Naive thymus-derived CD4-positive, alpha-beta T cell (primary cell): Measurements from ENCODE around the gene SAPCD2. TPM values are rescaled to one million over a fixed set of nuclear protein-coding genes. Genes with fewer than 3 reads are reported as not detected.
A peak's percentile ranks its signal among the peaks of the same experiment; 100 is the strongest.

ENCODE experiments used
- ATAC-seq: fragments of 150-1000 bp; cut with Tn5 transposase; 2 replicates; pipeline ENCODE4 v1.10.0; 2021; ENCODE audit warnings: mild to moderate bottlenecking, moderate library complexity
- CTCF ChIA-PET: fragments of 350-600 bp; sonication (Branson Sonifier 250); formaldehyde crosslinking; loops from one replicate; lab custom pipeline; 2021; ENCODE audit warnings: antibody characterized with exemption; lab: Charles Lee
- POLR2A ChIA-PET: fragments of 350-600 bp; sonication (Branson Sonifier 250); formaldehyde crosslinking; loops from one replicate; lab custom pipeline; 2021; ENCODE audit warnings: antibody characterized with exemption, inconsistent platforms; lab: Charles Lee
- DNase-seq, 9 donors: peaks; one replicate each; pipeline versions ENCODE4 v3.0.0 to v3.0.0-alpha.2; 2020 to 2022; ENCODE audit warnings: mixed read lengths in 1 of 9
- H3K27ac ChIP-seq: one replicate; pipeline ENCODE4 v1.7.0; 2013; ENCODE audit warnings: mild to moderate bottlenecking, low read depth, low read length, moderate library complexity
- H3K27me3 ChIP-seq, 2 donors: one replicate each; pipeline ENCODE4 v1.7.0; 2013; ENCODE audit warnings: low read length in 2 of 2, mild to moderate bottlenecking in 2 of 2, moderate library complexity in 2 of 2; ENCODE audit not compliant: control insufficient read depth in 2 of 2, insufficient read depth in 2 of 2
- H3K36me3 ChIP-seq, 3 experiments: 1 replicate in 2 of 3; 2 replicates in 1 of 3; pipeline ENCODE4 v1.7.0; 2013; ENCODE audit warnings: low read length in 3 of 3, mild to moderate bottlenecking in 3 of 3, moderate library complexity in 1 of 3; ENCODE audit not compliant: insufficient read depth in 3 of 3, control insufficient read depth in 2 of 3
- H3K4me1 ChIP-seq, 2 donors: one replicate each; pipeline ENCODE4 v1.7.0; 2013; ENCODE audit warnings: low read length in 2 of 2, mild to moderate bottlenecking in 2 of 2, moderate library complexity in 1 of 2; ENCODE audit not compliant: control insufficient read depth in 2 of 2, insufficient read depth in 2 of 2
- H3K4me3 ChIP-seq: 2 replicates; pipeline ENCODE4 v1.7.0; 2013; ENCODE audit warnings: mild to moderate bottlenecking, low read length
- H3K9me3 ChIP-seq, 3 experiments: 1 replicate in 2 of 3; 2 replicates in 1 of 3; pipeline ENCODE4 v1.7.0; 2013; ENCODE audit warnings: low read length in 3 of 3; ENCODE audit not compliant: control insufficient read depth in 2 of 3
- H3K27ac Mint-ChIP-seq, 9 donors: one replicate each; pipeline ENCODE4 v1.8.0; 2020 to 2022; ENCODE audit warnings: mixed read lengths in 9 of 9, mild to moderate bottlenecking in 8 of 9, moderate library complexity in 5 of 9, inconsistent platforms in 2 of 9
- H3K27me3 Mint-ChIP-seq, 5 donors: one replicate each; pipeline ENCODE4 v1.8.0; 2021 to 2022; ENCODE audit warnings: mixed read lengths in 5 of 5, mild to moderate bottlenecking in 1 of 5
- H3K36me3 Mint-ChIP-seq, 5 donors: one replicate each; pipeline ENCODE4 v1.8.0; 2020 to 2022; ENCODE audit warnings: mixed read lengths in 5 of 5, mild to moderate bottlenecking in 3 of 5, inconsistent platforms in 1 of 5
- H3K4me1 Mint-ChIP-seq, 7 donors: one replicate each; pipeline ENCODE4 v1.8.0; 2020 to 2022; ENCODE audit warnings: mixed read lengths in 7 of 7, mild to moderate bottlenecking in 3 of 7, inconsistent platforms in 1 of 7
- H3K4me3 Mint-ChIP-seq, 10 donors: one replicate each; pipeline ENCODE4 v1.8.0; 2020 to 2022; ENCODE audit warnings: mild to moderate bottlenecking in 10 of 10, mixed read lengths in 10 of 10, moderate library complexity in 6 of 10, inconsistent platforms in 2 of 10
- H3K9me3 Mint-ChIP-seq, 11 donors: one replicate each; pipeline ENCODE4 v1.8.0; 2020 to 2022; ENCODE audit warnings: mixed read lengths in 11 of 11, mild to moderate bottlenecking in 4 of 11, inconsistent platforms in 1 of 11, moderate library complexity in 1 of 11
- intact Hi-C, 2 donors: fragments of 100-400 bp; cut with micrococcal nuclease; formaldehyde crosslinking; loops; one replicate each; pipeline ENCODE4 v1.15.1; 2023
- polyA plus RNA-seq, 2 donors: library from polyadenylated mRNA; unstranded; fragments of 300-500 nt; fragmentation: Illumina TruSeq; gene quantifications; one replicate each; pipeline ENCODE4 v1.2.3, GENCODE V29; 2021
- total RNA-seq, 6 experiments: library from RNA in 5 of 6; stranded (reverse) in 5 of 6; gene quantifications; 1 replicate in 5 of 6; 2 replicates in 1 of 6; pipeline ENCODE4 v1.2.3 and lab custom pipeline; 2021 to 2026

Gene SAPCD2
- total and polyA plus RNA-seq, 7 experiments from 2014 or later = 0.16 to 22.1 (median 0.47) TPM; not detected in 1

DNA sequence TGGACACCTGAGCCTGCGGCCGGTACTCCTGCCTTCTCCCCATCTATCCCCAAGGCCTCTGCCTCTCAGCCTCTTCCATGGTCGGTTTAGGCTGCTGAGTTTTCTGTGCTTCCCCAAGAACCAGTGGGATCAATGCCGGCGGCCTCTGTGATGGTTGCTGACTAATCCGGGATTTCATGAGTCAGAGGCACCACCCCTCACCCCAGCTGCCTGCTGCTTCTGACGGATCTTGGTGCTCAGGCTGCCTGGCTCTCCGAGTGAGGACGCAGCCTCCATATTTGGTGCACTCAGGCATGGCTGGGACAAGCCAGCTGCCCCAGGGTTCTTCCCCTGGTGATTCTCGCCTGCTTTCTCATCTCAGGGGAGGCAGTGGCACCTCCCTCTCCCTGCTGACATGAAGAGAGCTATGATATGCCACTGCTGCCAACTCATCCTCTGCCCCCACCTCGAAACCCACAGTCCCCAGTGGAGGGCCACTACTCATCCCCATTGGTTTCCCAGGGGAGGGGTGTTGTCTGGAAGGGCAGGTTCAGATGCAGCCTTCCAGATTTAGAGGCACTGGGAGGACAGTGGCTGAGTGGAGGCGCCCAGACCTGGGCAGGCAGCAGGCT, 13.1 kb upstream of the SAPCD2 start:
- intact Hi-C loops = no loop called here
- peaks cover 20 to 21% of the 10 kb centered on the region in 2 donors for H3K4me1 ChIP-seq
- ChIA-PET CTCF (no interaction called here), POLR2A (interaction anchor here (0.6 to 0.7 kb wide), 2 partner anchors 670 to 675 kb away, joined by 3 read pairs; no protein-coding TSS in a partner anchor)
- H3K9me3 ChIP-seq = no peaks in the 10 kb centered on the region
- H3K27ac Mint-ChIP-seq = no peak overlapping the region
- H3K27me3 Mint-ChIP-seq = no peaks in the 10 kb centered on the region
- H3K36me3 Mint-ChIP-seq = peaks cover 0 to 7% (median 2%) of the 10 kb centered on the region in 5 donors
- no peak overlapping the region for H3K27ac ChIP-seq
- no peak overlapping the region for H3K4me3 Mint-ChIP-seq
- no peaks in the 10 kb centered on the region for H3K9me3 Mint-ChIP-seq
- no peaks in the 10 kb centered on the region for H3K27me3 ChIP-seq
- peaks cover 14 to 27% (median 19%) of the 10 kb centered on the region in 7 donors for H3K4me1 Mint-ChIP-seq
- DNase-seq = no peak
- H3K4me3 ChIP-seq = no peak overlapping the region
- H3K36me3 ChIP-seq = peaks cover 0 to 26% (median 0%) of the 10 kb centered on the region in 3 experiments
- ATAC-seq = no peak

DNA sequence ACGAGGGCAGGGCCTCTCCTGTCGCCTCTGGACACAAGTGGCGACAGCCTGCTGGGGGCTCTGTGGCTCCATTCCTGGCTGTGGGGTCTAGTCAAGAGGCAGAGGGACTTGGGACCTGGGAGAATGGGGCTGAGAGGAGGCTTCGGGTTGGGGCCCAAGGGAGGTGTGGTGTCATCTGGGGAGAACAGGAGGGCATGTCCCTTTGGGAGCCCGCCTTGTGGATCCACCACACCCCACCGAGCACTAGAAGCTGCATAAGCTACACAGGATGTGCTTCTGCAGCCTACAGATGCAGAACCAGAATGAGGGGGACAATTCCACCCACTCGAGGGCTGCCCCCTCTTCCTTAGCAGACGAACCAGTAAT, 12.6 kb upstream of the SAPCD2 start:
- POLR2A ChIA-PET = no interaction called here
- no peaks in the 10 kb centered on the region for H3K27me3 Mint-ChIP-seq
- peak overlapping the region in 1 of 9 donors; percentile 38 for H3K27ac Mint-ChIP-seq

DNA sequence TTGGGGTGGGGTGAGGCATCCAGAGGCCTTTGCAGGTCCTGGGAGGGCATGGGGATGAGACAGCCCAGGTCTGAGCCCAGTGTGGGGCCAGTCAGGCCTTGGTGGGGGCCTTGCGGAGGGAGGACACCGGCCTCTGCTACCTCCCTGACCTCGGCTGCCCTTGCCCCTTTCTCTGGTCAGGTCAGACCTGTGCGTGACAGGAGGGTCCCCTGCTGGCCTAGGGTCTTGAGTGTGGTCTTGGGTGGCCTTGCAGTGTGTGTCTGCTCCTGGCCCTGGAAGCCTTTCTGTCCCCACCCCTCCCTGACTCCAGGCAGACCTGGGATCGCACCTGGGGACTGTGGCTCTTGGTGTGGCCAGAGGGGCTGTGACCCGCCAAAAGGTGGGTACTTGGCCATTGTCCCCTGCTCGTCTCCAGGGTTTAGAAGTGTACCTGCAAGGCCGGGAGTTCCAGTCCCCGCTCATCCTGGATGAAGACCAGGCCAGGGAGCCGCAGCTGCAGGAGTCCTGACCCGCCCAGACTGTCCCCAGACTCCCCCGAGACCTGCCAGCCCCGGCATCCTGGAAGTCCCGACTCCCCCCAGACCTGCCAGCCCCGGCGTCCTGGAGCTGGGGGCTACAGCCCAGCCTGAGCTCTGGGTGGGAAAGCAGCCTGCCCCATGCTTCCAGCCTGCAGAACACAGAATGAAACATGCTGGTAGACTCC, 12.0 kb upstream of the SAPCD2 start:
- no peak overlapping the region for H3K4me3 Mint-ChIP-seq
- peaks cover 5 to 16% (median 8%) of the 10 kb centered on the region in 7 donors for H3K4me1 Mint-ChIP-seq
- intact Hi-C loops = no loop called here
- H3K27ac ChIP-seq = no peak overlapping the region
- H3K4me1 ChIP-seq = peaks cover 15 to 17% of the 10 kb centered on the region in 2 donors
- H3K27me3 Mint-ChIP-seq = no peaks in the 10 kb centered on the region
- DNase-seq (no peak), ATAC-seq (no peak)
- H3K27ac Mint-ChIP-seq = peak overlapping the region in 1 of 9 donors; percentile 38
- peaks cover 0 to 4% (median 0%) of the 10 kb centered on the region in 5 donors for H3K36me3 Mint-ChIP-seq
- ChIA-PET POLR2A (interaction anchor here (0.9 kb wide), 1 partner anchor 12 kb away, joined by 3 read pairs; the partner anchor contains the start of gene SAPCD2), CTCF (no interaction called here)
- no peaks in the 10 kb centered on the region for H3K9me3 Mint-ChIP-seq
- peaks cover 0 to 23% (median 0%) of the 10 kb centered on the region in 3 experiments for H3K36me3 ChIP-seq
- no peaks in the 10 kb centered on the region for H3K9me3 ChIP-seq
- H3K4me3 ChIP-seq = no peak overlapping the region
- H3K27me3 ChIP-seq = no peaks in the 10 kb centered on the region

More for the DNA sequence above, 12.6 kb upstream of the SAPCD2 start:
- intact Hi-C loops = no loop called here
- Histone ChIP-seq H3K4me1 (peaks cover 21 to 23% of the 10 kb centered on the region in 2 donors), H3K27ac (no peak overlapping the region), H3K36me3 (peaks cover 0 to 23% (median 0%) of the 10 kb centered on the region in 3 experiments), H3K4me3 (no peak overlapping the region), H3K9me3 (no peaks in the 10 kb centered on the region), H3K27me3 (no peaks in the 10 kb centered on the region)
- no peaks in the 10 kb centered on the region for H3K9me3 Mint-ChIP-seq
- peaks cover 10 to 21% (median 14%) of the 10 kb centered on the region in 7 donors for H3K4me1 Mint-ChIP-seq
- peak overlapping the region in 1 of 10 donors; percentile 25 for H3K4me3 Mint-ChIP-seq
- CTCF ChIA-PET = no interaction called here
- DNase-seq (no peak), ATAC-seq (no peak)
- H3K36me3 Mint-ChIP-seq = peaks cover 0 to 4% (median under 1%) of the 10 kb centered on the region in 5 donors

DNA sequence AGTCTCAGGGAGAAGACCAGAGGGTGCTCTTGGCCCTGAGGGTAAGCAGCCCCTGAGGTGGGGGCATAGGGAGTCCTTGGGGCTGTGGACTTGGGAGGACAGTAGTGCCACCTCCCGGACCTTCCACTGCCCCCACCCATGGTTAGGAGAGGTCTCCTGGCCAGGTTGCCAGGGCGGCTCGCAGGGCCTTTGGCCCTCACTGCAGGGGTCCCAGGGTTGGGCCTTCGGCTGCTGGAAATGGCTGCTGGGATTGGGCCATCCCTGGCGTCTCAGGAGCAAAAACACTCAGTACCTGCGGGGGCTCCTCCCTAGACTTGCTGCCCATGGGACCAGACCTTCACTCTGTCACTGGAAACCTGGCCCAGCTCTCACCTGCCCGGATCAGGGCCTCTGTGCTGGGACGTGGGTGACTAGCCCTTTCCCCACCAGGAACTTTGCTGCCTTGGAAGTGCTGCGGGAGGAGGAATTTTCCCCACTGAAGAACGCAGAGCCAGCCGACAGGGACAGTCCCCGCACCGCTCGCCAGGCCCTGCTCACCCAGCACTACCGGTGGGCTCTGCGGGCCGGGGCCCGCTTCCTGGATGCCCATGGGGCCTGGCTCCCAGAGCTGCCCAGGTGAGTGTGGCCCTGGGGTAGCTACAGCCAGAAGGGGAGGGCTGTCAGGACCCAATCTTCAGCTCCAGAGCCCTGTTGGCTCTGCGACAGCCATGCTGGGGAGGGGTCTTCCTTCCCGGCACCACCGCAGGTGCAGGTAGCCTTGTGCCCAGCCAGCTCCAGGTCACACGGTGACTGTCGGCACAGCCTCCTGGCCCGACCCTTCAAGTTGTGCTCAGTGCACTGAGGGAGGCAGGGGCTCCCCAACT, 10.1 kb upstream of the SAPCD2 start:
- H3K27me3 Mint-ChIP-seq = no peaks in the 10 kb centered on the region
- Histone ChIP-seq H3K4me3 (no peak overlapping the region), H3K36me3 (peaks cover 0 to 23% (median 0%) of the 10 kb centered on the region in 3 experiments), H3K4me1 (peaks cover 7 to 9% of the 10 kb centered on the region in 2 donors), H3K27ac (no peak overlapping the region), H3K9me3 (no peaks in the 10 kb centered on the region), H3K27me3 (no peaks in the 10 kb centered on the region)
- H3K4me1 Mint-ChIP-seq = peaks cover under 1 to 13% (median 2%) of the 10 kb centered on the region in 7 donors
- no peak overlapping the region for H3K27ac Mint-ChIP-seq
- peak overlapping the region in 3 of 10 donors; percentile 11 to 83 (median 80) for H3K4me3 Mint-ChIP-seq
- no peak for DNase-seq
- CTCF ChIA-PET = interaction anchor here (0.7 kb wide), 1 partner anchor 282 kb away, joined by 3 read pairs; no protein-coding TSS in a partner anchor
- POLR2A ChIA-PET = interaction anchor here (1.1 kb wide), 1 partner anchor 10 kb away, joined by 4 read pairs; the partner anchor contains the start of gene SAPCD2
- intact Hi-C loops = no loop called here
- no peak for ATAC-seq
- peaks cover 0 to 4% (median 0%) of the 10 kb centered on the region in 5 donors for H3K36me3 Mint-ChIP-seq
- no peaks in the 10 kb centered on the region for H3K9me3 Mint-ChIP-seq

DNA sequence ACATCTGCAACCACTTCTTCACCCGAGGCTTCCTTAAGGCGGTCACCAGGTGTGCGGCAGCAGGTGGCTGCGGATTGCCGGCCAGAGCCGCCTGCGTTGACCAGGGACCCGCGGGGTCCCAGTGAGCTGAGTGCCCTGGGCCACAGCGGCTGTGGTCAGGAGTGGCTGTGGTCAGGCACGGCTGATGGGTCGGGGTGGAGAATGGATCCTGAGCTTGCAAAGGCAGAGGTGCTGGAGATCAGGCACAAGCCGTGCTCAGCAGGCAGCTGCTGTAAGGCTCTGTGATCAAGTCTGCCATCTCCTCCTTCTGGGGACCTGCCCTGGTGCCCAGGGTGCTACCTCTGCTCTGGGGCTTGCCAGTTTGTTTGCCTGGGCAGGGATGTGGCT, 9.0 kb upstream of the SAPCD2 start:
- Mint-ChIP-seq H3K4me1 (peaks cover 0 to 15% (median 0%) of the 10 kb centered on the region in 7 donors), H3K4me3 (peak overlapping the region; percentile 12 to 83 (median 35)), H3K27me3 (no peaks in the 10 kb centered on the region), H3K27ac (no peak overlapping the region), H3K36me3 (peaks cover 0 to 4% (median 0%) of the 10 kb centered on the region in 5 donors), H3K9me3 (no peaks in the 10 kb centered on the region)
- POLR2A ChIA-PET = no interaction called here
- DNase-seq = no peak
- H3K4me3 ChIP-seq = no peak overlapping the region
- H3K27ac ChIP-seq = no peak overlapping the region
- peaks cover 6 to 8% of the 10 kb centered on the region in 2 donors for H3K4me1 ChIP-seq
- no peaks in the 10 kb centered on the region for H3K9me3 ChIP-seq
- H3K27me3 ChIP-seq = no peaks in the 10 kb centered on the region
- ATAC-seq = no peak
- peaks cover 0 to 23% (median 0%) of the 10 kb centered on the region in 3 experiments for H3K36me3 ChIP-seq
- intact Hi-C loops = no loop called here
- CTCF ChIA-PET = interaction anchor here (1.1 kb wide), 1 partner anchor 33 kb away, joined by 3 read pairs; no protein-coding TSS in a partner anchor
